Mammary microvascular endothelial cell (primary cell): Measurements from ENCODE around the gene OLAH. TPM values are rescaled to one million over a fixed set of nuclear protein-coding genes. Genes with fewer than 3 reads are reported as not detected.

Experiments used
- total RNA-seq: library from RNA; depleted of rRNA; stranded (reverse); fragments of >200 nt; gene quantifications from 2 replicates; pipeline ENCODE4 v1.2.3, GENCODE V29; 2015

Gene OLAH
- 1.5 and 2.5 TPM in 2 replicates for total RNA-seq

GRCh38 chr10:15043674-15044073 is at the start of gene OLAH:
Gene OLAH (plus strand): TSS chr10:15043943. CDS start chr10:15047289, 3,346 bp downstream.

GRCh38 chr10:15088428-15089261 is 44.9 kb downstream of the OLAH start, which contains the start of gene ACBD7:
Gene ACBD7 (minus strand): TSS chr10:15088776. CDS start chr10:15088728, 48 bp downstream.

DNA sequence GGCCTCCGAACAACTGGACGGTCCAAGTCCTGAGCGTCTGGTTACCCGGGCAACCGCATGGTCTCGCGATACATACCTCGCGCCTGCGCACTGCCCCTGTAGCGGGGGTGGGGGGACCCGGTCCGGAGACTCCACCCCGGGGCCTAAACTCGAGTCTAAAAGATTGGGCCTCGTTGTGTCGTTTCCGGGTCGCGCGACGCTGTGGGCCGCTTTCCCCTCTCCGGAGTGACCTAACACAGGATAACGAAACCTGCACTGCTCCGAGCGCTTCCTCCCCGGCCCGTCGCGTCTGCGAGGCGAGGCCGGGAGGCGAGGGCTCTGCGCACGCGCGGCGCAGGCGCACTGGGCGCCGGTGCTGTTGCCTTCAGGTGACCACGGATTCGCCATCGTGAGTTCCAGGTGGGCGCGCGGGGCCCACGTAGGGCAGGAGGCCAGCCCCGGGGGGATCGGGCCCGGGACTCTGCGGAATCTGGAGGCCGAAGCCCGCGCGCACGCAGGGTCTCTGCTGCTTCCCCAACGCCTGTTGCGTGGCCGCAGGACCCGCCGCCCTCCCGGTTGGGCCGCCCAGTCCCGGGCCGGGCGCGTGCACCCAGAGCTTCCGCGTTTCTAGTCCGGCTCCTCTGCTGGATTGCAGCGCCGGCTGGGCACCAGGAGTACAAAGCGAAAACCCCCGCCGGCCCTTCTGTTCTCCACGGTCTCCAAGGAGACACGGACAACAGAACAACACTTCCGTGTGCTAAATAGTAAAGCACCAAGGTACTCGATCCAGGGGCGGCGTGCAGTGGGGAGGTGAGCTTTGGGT is 53.5 kb downstream of the OLAH start, which contains the start of gene RPP38:
Gene RPP38, plus strand, starts transcription at position 345 of the 802 bp plus-strand sequence. CDS start 5,960 bp downstream, outside the sequence.

Other genes starting within 250 kb of the OLAH start
- 0.44 and 1.1 TPM in 2 replicates for gene CDNF, start 205.9 kb upstream of the OLAH start, total RNA-seq
- gene HSPA14, start 205.6 kb upstream of the OLAH start, total RNA-seq: 14.9 and 15.9 TPM in 2 replicates
- gene MSANTD7, start 205.6 kb upstream of the OLAH start, total RNA-seq: 9.7 and 10.8 TPM in 2 replicates
- 18.3 and 20.8 TPM in 2 replicates for gene SUV39H2, start 165.1 kb upstream of the OLAH start, total RNA-seq
- 5.0 and 6.6 TPM in 2 replicates for gene DCLRE1C, start 89.8 kb upstream of the OLAH start, total RNA-seq
- gene MEIG1, start 84.6 kb upstream of the OLAH start, total RNA-seq: not detected in 2 replicates
- 2.1 and 3.3 TPM in 2 replicates for gene ACBD7, start 44.8 kb downstream of the OLAH start, total RNA-seq
- gene RPP38, start 53.4 kb downstream of the OLAH start, total RNA-seq: 5.4 and 6.5 TPM in 2 replicates
- gene NMT2, start 124.8 kb downstream of the OLAH start, total RNA-seq: 220 and 224 TPM in 2 replicates